OCI-LY7 (cell line): Measurements from ENCODE around the gene ALDH16A1. TPM values are rescaled to one million over a fixed set of nuclear protein-coding genes. Genes with fewer than 3 reads are reported as not detected.

Source experiments
- BruUV-seq: library from RNA; stranded (reverse); fragments of 400-500 nt; replicated peaks from 2 replicates; lab custom pipeline; 2021; lab: Mats Ljungman, UMichigan
- CTCF ChIA-PET: fragments of 300-600 bp; sonication (Branson Sonifier 250); formaldehyde crosslinking; loops from one replicate; lab custom pipeline; 2022; ENCODE audit warnings: antibody characterized with exemption; ENCODE audit not compliant: unreplicated experiment; lab: Charles Lee
- POLR2A ChIA-PET: fragments of 300-600 bp; sonication (Branson Sonifier 250); formaldehyde crosslinking; loops from one replicate; lab custom pipeline; 2022; ENCODE audit warnings: antibody characterized with exemption; lab: Charles Lee
- DNase-seq: peaks from one replicate; pipeline ENCODE4 v3.0.0-alpha.2; 2015; ENCODE audit warnings: low spot score
- H2AFZ ChIP-seq: fragments of 200-600 bp; sonication (generic), shearing (Covaris generic); 2 replicates; pipeline ENCODE4 v1.6.1; 2014; ENCODE audit warnings: mild to moderate bottlenecking, antibody characterized with exemption, low read length, moderate library complexity
- H3K27ac ChIP-seq: fragments of 200-600 bp; sonication (generic); 2 replicates; pipeline ENCODE4 v1.5.1; 2014; ENCODE audit warnings: mixed run types, low read depth, mild to moderate bottlenecking, moderate library complexity, low read length, inconsistent platforms; ENCODE audit not compliant: poor library complexity, severe bottlenecking
- H3K36me3 ChIP-seq: fragments of 200-600 bp; sonication (generic); 2 replicates; pipeline ENCODE4 v1.6.1; 2014; ENCODE audit warnings: mild to moderate bottlenecking, antibody characterized with exemption, low read length, moderate library complexity, mixed read lengths; ENCODE audit not compliant: insufficient read depth
- H3K4me1 ChIP-seq: fragments of 200-600 bp; sonication (generic); 2 replicates; pipeline ENCODE4 v1.5.1; 2014; ENCODE audit warnings: mild to moderate bottlenecking, low read length; ENCODE audit not compliant: insufficient read depth, poor library complexity, severe bottlenecking
- H3K4me2 ChIP-seq: fragments of 200-600 bp; sonication (generic); 2 replicates; pipeline ENCODE4 v1.6.1; 2014; ENCODE audit warnings: mild to moderate bottlenecking, low read length
- H3K4me3 ChIP-seq: fragments of 200-600 bp; sonication (generic); 2 replicates; pipeline ENCODE4 v1.5.1; 2014; ENCODE audit warnings: mild to moderate bottlenecking, low read depth, low read length; ENCODE audit not compliant: poor library complexity, severe bottlenecking
- H3K79me2 ChIP-seq: fragments of 200-600 bp; sonication (generic); 2 replicates; pipeline ENCODE4 v1.6.1; 2016; ENCODE audit warnings: low read depth, mild to moderate bottlenecking, low read length, moderate library complexity, mixed read lengths; ENCODE audit not compliant: insufficient read depth
- H3K9me2 ChIP-seq: fragments of 200-600 bp; sonication (generic); 2 replicates; pipeline ENCODE4 v1.6.1; 2016; ENCODE audit warnings: mild to moderate bottlenecking, low read length, mixed read lengths; ENCODE audit not compliant: insufficient read depth
- H3K9me3 ChIP-seq: fragments of 200-600 bp; sonication (generic); 2 replicates; pipeline ENCODE4 v1.6.1; 2014; ENCODE audit warnings: mild to moderate bottlenecking, mixed run types, low read length, mixed read lengths
- H4K20me1 ChIP-seq: fragments of 200-600 bp; sonication (generic); 2 replicates; pipeline ENCODE4 v1.6.1; 2014; ENCODE audit warnings: mild to moderate bottlenecking, antibody characterized with exemption, low read length, moderate library complexity, mixed read lengths; ENCODE audit not compliant: insufficient read depth
- CTCF ChIP-seq: fragments of 200-600 bp; sonication (generic); conservative IDR thresholded peaks from 2 replicates; pipeline ENCODE4 v1.5.1; 2014; ENCODE audit warnings: mild to moderate bottlenecking, antibody characterized with exemption, low read length, moderate library complexity, mixed read lengths
- EZH2phosphoT487 ChIP-seq: fragments of 200-600 bp; sonication (generic); IDR thresholded peaks from 2 replicates; pipeline ENCODE4 v1.6.1; 2018; ENCODE audit warnings: low read depth, borderline replicate concordance, mild to moderate bottlenecking, mixed run types, antibody characterized with exemption, low read length, moderate library complexity, mixed read lengths
- intact Hi-C: fragments of 100-400 bp; cut with micrococcal nuclease; formaldehyde crosslinking; loops from one replicate; pipeline ENCODE4 v1.10.0; 2022; ENCODE audit not compliant: unreplicated experiment
- total RNA-seq, 2 experiments: library from RNA; depleted of rRNA in 1 of 2; stranded (reverse); fragments of >200 nt in 1 of 2; shearing (Covaris generic) in 1 of 2; gene quantifications; 2 replicates each; pipeline ENCODE4 v1.2.3, GENCODE V29; 2014 to 2022

The ALDH16A1 gene
- total RNA-seq, 2 experiments from 2014 or later: 26.0 to 55.4 TPM

GRCh38 chr19:49506575-49507105, 53.6 kb downstream of the ALDH16A1 start:
- Histone ChIP-seq H3K27ac (no peak overlapping the region), H3K4me2 (no peak overlapping the region), H3K9me2 (no peaks in the 10 kb centered on the region), H4K20me1 (no peaks in the 10 kb centered on the region), H3K36me3 (no peaks in the 10 kb centered on the region), H3K9me3 (no peaks in the 10 kb centered on the region), H3K4me3 (no peak overlapping the region), H3K79me2 (no peaks in the 10 kb centered on the region), H2AFZ (0 out of 2 replicates have a peak overlapping the region, but pooled peaks have one; percentile 28), H3K4me1 (peaks cover 3% of the 10 kb centered on the region)
- peak; percentile 78 for DNase-seq
- POLR2A ChIA-PET: interaction anchor here (0.5 to 1.0 kb wide), 2 partner anchors 14 to 30 kb away, joined by 3 to 4 read pairs; no protein-coding TSS in a partner anchor
- BruUV-seq: no TSS peak
- CTCF ChIA-PET: no interaction called here
- peak; percentile 92 for TF ChIP-seq CTCF
- no peak for TF ChIP-seq EZH2phosphoT487
- intact Hi-C loops: loop anchor here (1.0 to 5.0 kb wide), 3 partner anchors 41 to 171 kb away; partner anchors contain the start of gene PRMT1

GRCh38 chr19:49507803-49508494, 54.9 kb downstream of the ALDH16A1 start:
- H4K20me1 ChIP-seq: no peaks in the 10 kb centered on the region
- no peaks in the 10 kb centered on the region for H3K9me3 ChIP-seq
- H2AFZ ChIP-seq: no peak overlapping the region
- no peaks in the 10 kb centered on the region for H3K9me2 ChIP-seq
- intact Hi-C loops: loop anchor here (5.0 kb wide), 2 partner anchors 54 to 169 kb away; partner anchors contain the start of gene PRMT1
- no peak for DNase-seq
- H3K4me1 ChIP-seq: peaks cover 11% of the 10 kb centered on the region
- no peak for TF ChIP-seq CTCF
- TF ChIP-seq EZH2phosphoT487: no peak
- ChIA-PET POLR2A (no interaction called here), CTCF (interaction anchor here (0.6 kb wide), 1 partner anchor 905 kb away, joined by 3 read pairs; no protein-coding TSS in a partner anchor)
- H3K27ac ChIP-seq: no peak overlapping the region
- no peaks in the 10 kb centered on the region for H3K36me3 ChIP-seq
- no peak overlapping the region for H3K4me2 ChIP-seq
- H3K79me2 ChIP-seq: no peaks in the 10 kb centered on the region
- BruUV-seq: no TSS peak
- no peak overlapping the region for H3K4me3 ChIP-seq
